HG03196 (cell line): ENCODE measurements around the gene UPF1.
"Not testable (repeated sequence)": the region's sequence is repeated elsewhere in the genome, so short reads cannot be mapped to it uniquely, and the experiment has no call there.

Experiments used
- ATAC-seq: cut with Tn5 transposase; IDR thresholded peaks from one replicate; pipeline ENCODE4 v1.9.1; 2021; ENCODE audit not compliant: unreplicated experiment

Gene UPF1

DNA sequence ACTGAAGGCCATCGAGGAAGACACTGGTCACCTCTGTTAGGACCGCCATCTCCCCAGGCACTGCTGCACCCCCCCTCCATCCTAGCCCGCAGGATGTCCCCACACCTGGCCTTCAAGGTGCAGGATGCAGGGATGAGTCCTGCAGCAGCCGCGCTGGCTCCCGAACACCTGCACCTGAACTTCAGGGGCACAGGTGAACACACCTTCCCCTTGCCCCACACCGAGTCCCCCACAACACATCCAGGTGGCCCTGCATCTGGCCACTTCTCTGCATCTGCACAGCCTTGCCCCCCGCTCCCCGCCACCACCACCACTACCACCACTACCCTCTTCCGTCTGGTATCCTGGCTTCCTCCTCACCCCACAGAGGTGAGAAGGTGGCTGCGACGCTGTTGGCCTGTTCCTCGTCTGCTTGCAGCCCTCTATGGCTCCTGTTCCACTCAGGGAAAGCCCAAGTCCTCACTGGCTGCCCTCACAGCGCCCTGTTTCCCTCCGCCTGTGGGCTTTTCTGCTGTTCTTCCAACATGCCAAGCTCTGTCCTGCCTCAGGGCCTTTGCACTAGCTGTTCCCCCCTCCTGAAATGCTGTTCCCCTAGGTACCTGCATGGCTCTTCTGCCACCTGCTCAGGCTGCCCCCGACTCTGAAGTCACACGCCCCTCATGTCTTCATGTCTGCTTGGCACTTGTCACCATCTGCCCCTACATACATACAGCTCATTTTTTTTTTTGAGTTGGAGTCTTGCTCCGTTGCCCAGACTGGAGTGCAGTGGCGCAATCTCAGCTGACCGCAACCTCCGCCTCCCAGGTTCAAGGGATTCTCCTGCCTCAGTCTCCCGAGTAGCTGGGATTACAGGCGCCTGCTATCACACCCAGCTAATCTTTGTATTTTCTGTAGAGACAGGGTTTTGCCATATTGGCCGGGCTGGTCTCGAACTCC lies 65.6 kb downstream of the UPF1 start:
- ATAC-seq = no peak

DNA sequence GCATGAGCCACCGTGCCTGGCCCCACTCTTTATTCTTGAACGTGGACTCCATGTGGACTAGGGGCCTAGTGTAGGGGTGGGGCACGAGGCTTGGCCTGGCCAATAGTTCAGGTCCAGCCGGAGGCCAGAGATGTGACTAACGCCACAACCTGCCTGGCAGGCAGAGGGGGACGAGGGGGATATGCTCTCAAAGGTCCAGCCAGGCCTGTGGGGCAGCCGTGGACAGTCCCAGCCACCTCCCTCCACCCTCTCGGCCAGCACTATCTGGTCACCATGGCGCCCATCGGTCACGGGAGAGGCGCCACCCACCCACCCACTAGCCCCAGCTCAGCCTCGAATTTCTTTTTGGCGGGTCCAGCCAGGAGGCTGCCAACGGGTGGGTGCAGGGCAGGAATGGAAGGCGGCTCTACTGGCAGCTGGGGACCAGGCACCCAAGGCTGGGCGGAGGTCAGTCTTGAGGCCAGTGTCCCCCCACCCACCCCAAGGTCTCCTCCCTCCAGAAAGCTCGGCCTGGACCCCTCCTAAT lies 66.4 kb downstream of the UPF1 start:
- ATAC-seq = no peak

DNA sequence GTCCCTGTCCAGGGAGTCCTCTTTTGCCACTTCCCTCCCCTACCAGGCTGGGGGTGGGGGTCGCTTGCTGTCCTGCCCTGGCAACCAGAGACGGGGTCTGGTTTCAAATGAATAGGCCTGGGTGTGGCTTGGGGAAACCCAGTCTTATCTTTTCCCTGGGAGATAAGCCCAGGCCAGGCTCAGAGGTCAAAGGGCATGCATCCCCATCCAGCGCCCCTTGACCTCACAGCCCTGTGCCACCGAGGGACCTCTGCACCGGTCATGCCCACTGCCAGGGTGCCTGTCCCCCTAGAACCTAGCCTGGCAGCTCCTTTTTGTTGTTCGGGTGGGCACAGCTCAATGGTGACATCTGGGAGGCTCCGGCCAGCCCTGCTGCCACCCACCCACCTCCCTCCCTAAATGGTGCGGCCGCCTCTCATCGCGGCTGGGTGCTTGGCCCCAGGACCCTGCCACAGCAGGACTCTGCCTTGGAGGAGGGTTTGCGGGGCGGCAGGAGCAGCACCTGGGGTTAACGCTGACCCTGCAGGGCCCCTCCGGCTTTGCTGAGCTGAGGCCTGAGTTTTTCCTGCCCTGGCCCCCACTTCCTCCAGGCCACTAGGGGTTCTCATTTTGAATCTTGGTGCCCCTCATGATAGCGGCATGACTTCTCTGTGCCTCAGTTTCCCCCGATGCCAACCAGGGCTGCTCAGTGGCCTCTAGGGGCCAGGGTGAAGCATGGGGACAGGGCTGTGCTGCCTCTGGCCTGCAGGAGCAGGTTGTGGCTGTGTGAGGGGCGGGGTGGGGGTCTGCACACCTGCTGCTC lies 67.0 kb downstream of the UPF1 start:
- no peak for ATAC-seq

DNA sequence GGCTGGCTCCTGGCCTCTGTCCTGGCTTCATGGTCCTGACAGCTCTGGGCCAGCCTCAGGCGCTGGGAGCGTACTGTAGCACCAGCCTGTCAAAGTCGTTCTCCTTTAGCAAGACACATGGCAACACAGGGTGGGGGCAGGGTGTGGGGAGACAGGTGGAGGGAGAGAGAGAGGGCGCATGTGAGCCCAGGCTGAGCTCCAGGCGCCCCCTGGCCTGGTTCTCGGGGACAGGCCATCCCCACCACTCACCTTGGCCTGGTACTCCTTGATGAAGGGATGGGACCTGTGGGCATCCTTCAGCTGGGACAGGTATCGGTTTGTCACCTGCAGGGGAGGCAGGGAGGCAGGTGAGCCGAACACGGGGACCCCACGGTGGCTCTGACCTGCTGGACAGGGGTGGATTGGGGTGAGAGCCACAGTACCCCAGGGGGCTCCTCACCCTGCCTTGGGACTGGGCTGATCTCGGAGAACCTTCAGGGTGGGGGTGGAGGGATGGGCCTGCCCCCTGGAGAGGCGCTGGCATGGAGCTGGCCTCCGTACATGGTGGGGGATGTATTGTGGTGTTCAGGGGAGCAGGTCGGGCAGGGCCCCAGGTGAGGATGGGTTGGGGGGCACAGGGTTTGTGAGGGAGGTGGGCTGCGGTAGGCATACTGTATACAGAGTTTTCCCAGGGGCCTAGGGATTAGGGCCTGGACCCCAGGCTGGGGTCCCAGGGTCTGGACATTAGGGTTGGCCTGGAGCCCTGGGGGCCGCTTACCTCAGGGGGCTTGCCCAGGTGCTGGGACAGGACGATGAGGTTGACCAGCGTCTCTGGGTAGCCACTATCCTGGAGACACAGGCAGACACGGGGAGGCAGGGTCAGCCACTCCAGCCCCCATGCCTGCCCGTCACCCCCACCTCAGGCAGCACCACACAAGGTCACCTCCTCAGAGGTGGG lies 68.1 kb downstream of the UPF1 start:
- ATAC-seq = no peak

DNA sequence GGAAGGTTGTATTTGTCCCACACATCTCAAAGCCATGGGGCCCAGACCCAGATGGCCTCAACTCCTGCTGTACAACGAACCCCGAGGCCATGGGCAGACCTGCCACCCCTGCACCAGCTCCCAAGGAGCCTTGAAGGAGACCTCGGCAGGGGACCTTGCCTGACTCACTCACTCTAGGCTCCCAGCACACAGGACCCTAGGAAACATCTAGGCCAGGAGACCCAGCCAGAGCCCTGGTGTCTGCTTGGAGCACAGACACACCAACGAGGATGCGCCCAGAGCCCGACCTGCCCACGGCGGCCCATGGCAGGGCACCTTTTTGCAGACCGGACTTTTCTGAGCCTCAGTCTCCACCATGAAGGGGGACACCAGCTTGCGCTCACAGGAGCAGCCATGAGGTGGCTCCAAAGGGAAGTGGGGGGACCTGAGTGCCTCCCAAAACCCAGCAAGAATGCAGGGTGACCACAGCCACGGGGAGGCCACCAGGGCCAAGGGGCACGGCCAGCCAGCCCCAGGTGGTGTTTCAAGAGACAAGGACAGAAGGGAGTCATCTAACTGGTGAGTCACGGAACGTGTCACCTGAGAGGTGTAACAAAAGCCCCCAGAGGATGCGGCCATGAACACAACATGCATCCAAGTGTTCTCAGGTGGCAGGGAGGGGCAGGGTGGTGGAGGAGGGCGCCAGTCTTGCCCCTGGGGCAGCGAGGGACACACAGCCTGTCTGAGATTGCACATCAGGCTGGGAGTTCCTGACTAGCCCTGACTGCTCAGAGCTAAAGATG lies 69.1 kb downstream of the UPF1 start:
- no peak for ATAC-seq

DNA sequence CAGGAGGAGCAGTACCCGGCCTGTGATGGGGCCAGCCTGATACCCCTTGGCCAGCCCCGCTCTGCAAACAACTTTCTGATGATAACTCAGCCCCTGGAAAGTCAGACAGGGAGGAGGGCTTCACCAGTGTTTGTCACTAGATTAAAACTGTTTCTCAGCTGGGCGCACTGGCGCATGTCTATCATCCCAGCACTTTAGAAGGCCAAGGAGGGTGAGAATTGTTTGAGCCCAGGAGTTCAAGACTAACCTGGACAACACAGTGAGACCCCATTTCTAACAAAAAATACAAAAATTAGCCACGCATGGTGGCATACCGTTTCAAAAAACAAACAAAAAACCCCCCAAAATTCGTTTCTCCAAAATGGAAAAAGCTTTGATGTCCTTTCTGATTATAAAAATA lies 69.7 kb downstream of the UPF1 start:
- no peak for ATAC-seq

DNA sequence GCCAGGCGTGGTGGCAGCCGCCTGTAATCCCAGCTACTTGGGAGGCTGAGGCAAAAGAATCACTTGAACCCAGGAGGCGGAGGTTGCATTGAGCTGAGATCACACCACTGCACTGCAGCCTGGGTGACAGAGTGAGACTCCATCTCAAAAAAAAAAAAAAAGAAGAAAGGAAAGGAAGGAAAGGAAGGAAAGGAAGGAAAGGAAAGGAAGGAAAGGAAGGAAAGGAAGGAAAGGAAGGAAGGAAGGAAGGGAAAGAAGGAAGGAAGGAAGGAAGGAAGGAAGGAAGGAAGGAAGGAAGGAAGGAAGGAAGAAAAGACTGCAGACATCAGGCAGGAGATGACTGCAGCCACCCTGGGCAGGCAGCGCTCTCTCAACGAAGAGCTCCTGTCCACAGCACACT lies 70.8 kb downstream of the UPF1 start:
- not testable (repeated sequence) for ATAC-seq

DNA sequence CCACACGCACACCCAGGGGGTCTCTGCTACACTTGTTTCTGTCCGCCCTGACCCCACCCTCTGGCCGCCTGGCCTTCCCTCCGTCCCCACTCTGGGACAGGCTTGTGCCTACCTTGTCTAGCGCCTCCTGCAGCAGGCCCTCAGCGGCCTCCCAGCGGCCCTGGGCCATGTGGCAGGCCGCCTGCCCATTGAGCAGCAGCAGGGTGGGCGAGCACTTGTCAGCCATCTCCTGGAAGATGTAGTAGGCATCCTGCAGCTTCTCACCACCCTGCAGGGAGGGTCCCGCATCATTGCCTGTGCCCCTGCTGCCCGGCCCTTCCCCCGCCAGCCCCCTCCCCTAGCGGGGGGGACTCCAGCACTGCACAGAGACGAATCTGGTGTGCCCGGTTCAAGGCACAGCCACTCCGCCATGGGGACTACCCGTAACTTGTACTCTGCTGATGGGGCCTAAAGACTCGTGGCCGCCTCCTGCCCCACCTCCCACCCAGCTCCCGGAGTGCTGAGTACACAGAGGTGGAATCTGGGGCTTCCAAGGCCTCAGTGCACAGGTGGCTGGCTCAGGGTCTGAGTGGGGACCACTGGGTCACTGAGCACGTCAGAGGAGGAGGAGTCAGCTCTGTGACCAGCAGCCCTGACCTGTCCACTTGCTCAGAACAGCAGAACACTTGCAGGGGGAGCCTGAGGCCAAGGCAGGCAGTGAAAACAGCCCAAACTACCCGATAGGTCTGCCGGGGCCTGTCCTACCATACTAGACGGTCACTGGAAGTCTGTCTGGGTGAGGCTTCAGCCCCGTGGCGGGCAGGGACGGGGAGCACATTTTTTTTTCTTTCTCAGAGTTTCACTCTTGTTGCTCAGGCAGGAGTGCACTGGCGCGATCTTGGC lies 71.6 kb downstream of the UPF1 start:
- no peak for ATAC-seq

DNA sequence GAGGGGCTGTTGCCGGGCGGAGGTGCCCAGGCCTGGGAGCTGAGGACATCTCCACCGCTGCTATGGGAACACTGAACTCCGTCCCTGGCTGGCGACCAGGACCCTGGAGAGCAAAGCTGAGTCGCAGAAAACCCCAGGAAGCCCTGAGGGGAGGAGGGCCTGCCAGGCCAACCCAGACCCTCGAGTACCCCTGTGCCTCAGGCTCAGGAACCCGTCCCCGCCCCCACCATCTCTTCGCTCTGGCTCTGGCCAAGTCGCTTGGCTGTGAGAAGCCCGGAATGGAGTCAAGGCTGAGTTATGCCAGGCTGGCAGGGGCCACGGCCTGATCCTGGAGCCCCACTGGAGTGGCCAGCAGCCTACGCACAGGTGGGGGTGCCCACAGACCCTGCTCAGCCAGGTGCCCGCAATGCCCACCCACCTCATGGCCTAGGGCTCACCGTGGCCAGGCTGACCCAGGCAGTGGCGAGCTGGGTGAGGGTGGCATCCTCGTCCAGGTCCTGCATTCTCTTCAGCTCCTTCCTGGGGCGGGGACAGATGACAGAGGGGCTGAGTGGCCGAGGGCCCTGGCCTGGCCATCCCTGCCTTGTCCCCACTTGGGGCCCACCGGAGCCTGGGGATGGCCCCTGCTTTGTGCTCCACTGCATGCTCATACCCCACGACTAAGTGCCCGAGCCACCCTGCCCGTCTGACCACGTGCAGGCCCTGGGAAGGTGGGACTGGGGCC lies 72.7 kb downstream of the UPF1 start:
- ATAC-seq = no peak

DNA sequence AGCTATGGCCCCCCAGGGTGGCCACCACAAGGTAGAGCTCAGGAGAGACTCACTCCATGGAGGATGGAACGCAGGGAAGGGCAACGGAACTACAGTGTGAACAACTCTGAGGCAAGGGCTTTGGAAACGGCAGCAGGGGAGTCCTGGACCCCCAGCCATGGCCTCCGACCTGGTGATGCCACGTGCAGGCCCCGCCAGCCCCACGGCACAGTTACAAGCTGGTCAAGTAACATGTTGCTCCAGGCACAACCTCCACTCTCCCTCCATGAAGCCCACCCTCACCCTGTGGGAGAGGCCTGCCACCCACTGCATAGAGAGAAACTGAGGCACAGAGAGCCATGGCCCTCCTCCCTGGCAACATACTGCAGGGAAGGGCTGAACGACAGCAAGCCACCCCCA lies 73.3 kb downstream of the UPF1 start:
- no peak for ATAC-seq

DNA sequence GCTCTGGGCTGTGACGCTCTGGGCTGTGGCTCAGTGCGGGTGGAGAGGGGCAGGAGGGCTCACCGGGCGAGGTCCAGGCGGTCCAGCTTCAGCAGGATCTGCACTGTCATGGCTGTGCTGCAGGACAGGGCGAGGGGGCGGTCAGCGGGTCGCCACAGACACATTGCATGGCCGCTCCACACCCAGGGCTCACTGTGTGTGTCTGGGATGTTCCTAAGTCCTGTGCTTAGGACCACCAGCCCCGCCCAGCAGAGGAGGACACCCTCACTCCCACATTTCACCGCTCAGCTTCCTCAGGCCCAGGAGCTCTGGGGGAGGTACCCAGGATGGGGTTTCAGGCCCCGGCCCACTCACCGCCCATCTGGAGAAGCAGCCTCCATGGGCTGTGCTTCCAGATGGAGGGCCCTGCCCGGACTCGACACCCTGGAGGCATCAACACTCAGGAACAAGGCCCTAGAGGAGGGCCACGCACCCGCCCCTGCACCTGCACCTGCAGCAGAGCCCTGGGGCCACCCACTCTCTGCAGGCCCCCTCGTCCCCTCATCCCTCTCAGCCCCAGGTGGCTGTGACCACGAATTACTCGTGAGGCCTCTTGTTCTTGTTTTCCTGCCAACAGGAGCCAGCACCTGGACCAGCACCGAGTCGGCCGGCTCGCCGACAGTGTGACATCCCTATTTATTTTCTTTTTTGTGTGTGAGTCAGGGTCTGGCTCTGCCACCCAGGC lies 73.9 kb downstream of the UPF1 start:
- ATAC-seq = no peak

DNA sequence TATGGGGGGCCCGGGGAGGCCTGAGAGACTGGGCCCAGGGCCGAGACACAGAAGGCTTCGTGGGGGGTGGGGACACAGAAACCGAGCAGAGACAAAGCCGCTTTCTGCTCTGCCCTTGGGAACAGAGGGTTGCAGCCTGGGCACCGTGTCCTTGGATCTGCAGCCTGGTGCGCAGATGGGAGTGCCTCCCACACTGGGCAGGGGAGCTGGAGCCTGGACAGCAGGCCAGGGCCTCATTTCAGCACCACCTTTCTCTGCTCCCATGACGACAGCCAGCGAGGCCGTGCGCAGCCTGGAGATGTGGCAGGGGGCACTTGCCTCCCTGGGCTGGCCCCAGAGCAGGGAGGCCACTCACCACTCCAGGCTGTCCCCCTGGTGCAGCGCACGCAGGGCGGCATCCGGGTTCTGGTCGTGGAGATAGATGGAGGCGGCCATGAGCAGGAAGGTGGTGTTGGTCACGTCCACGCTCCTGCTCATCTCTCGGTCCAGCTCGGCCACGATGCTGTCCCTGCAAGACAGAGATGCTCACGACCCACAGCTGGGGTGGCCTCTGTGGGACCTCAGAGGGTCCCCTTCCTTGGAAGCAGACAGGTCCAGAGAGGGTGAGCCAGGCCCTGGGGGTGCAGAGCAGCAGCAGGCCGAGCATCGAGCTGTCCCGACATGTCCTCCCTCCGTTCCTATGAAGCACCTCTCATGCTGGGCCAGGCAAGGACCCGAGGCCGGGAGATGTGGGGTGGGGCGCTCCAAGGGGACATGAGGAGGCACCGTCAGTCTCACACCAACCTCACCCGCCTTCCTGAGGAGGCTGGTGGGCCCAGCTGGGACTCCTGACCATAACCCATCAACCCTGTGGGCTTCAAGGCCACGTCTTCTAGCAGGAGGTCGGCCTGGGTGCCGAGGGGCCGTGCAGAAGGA lies 75.1 kb downstream of the UPF1 start:
- no peak for ATAC-seq

DNA sequence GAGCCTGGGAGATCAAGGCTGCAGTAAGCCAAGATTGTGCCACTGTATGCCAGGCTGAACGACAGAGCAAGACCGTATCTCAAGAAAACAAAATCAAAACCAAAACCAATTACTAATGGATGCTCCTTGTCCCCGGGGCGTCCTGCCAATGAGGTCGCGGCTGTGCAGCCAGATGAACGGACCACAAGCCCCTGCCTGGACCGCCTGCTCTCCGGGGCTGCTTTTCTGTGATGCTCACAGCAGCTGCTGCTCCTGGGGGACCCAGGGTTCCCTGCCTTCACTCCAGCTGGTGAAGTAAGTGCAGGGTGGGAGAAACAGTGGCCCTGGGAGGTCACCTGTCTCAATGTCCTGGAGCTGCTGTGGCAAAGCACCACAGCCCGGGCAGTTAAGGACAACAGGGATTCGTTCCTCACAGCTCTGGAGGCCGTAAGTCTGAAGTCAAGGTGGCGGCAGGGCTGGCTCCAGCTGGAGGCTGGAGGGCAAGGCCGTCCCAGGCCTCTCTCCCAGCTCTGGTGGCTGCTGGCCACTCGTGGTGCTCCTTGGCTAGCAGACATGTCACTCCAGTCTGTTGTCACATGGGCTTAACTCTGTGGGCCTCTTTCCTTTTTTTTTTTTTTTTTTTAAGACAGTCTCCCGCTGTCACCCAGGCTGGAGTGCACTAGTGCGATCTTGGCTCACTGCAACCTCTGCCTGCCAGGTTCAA lies 77.3 kb downstream of the UPF1 start:
- no peak for ATAC-seq

DNA sequence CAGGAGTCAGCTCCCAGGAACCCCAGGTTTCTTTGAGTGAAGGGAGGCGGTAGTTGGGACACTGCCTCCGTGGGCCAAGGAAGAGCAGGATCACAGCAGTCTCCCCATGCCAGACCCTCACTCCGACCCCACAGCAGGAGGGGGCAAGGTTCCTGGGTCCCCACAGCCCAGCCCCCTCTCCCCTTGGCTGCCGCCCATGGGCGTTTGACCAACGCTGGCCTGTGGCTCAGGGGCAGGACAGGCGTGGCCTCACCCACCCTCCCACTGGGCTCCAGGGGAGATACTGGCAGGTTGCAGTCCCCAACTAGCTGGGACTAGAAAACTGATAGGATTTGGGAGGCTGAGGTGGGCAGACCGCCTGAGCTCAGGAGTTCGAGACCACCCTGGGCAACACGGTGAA lies 78.3 kb downstream of the UPF1 start:
- no peak for ATAC-seq

DNA sequence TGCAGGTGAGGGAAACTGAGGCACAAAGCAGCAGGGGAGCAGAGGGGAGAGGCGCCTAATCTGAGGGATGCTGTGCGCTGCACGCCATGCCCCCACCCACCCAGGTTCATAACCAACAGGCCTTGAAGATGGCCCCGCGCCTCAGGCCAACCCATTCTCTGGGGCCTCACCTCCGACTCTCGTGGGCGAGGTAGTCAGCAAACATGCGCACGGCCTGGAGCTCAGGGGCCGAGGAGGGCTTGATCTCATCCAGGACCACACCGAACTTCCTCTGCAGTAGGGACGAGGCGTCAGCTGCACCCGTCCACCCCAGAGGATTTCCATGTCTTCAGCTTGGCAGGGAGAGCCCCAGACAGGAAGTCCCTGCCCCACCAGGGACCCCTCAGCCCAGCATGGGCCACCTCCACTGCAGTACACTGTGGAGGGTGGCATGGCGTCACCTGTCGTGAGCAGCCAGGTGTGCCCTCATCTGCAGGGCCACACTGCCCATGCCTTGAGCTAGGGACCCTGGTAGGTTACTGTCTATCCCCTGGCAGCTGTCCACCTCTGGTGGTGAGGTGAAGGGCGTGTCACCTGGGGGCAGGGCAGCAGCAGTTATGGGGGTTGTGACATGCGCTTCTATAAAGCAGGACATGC lies 79.2 kb downstream of the UPF1 start:
- ATAC-seq = no peak

DNA sequence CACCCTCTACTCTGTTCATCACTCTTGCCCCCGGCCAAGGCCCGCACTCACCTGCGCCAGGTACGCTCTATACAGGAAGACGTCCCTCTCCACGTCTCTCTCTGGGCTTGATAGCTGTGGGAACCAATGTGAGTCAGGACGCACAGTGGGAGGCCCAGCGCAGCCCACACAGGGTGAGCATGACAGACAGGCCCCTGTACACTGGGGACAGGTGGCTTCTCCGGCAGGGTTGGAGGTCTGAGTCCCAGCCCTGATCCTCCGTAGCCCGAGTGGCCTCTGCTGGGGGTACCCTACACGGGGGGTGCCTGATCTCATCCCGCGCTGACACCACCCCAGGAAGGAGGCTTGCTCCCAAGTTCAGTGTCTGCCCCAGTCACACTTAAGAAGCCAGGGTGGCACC lies 81.2 kb downstream of the UPF1 start:
- no peak for ATAC-seq
